Smooth muscle cell (in vitro differentiated cells): ENCODE results near the gene FASTK. TPM values are rescaled to one million over a fixed set of nuclear protein-coding genes. Genes with fewer than 3 reads are reported as not detected.
A peak's percentile ranks its signal among the peaks of the same experiment; 100 is the strongest.

Experiments
- DNase-seq: peaks from one replicate; lab custom pipeline; 2025; ENCODE audit not compliant: unreplicated experiment; lab: John Stamatoyannopoulos, UW
- H2AFZ ChIP-seq: fragments of 200-600 bp; sonication (generic); 2 replicates; pipeline ENCODE4 v1.6.0; 2016; ENCODE audit warnings: antibody characterized with exemption, low read depth, mild to moderate bottlenecking
- H3F3A ChIP-seq: fragments of 200-600 bp; sonication (generic); 2 replicates; pipeline ENCODE4 v1.6.0; 2017; ENCODE audit warnings: antibody characterized with exemption, low read depth
- H3K27ac ChIP-seq: fragments of 200-600 bp; sonication (generic); 2 replicates; pipeline ENCODE4 v1.5.1; 2016; ENCODE audit warnings: low read depth, mild to moderate bottlenecking
- H3K27me3 ChIP-seq: fragments of 200-600 bp; sonication (generic); 2 replicates; pipeline ENCODE4 v1.6.1; 2016; ENCODE audit warnings: low read depth, mild to moderate bottlenecking
- H3K36me3 ChIP-seq: fragments of 200-600 bp; sonication (generic); 2 replicates; pipeline ENCODE4 v1.5.1; 2016; ENCODE audit warnings: low read depth
- H3K4me1 ChIP-seq: fragments of 200-600 bp; sonication (generic); 2 replicates; pipeline ENCODE4 v1.5.1; 2016; ENCODE audit warnings: low read depth
- H3K4me2 ChIP-seq: fragments of 200-600 bp; sonication (generic); 2 replicates; pipeline ENCODE4 v1.6.0; 2016; ENCODE audit warnings: mild to moderate bottlenecking
- H3K4me3 ChIP-seq: fragments of 200-600 bp; sonication (generic); 2 replicates; pipeline ENCODE4 v1.5.1; 2016; ENCODE audit warnings: mild to moderate bottlenecking
- H3K79me2 ChIP-seq: fragments of 200-600 bp; sonication (generic); 2 replicates; pipeline ENCODE4 v1.6.0; 2016; ENCODE audit warnings: low read depth, mild to moderate bottlenecking
- H3K9ac ChIP-seq: fragments of 200-600 bp; sonication (generic); 2 replicates; pipeline ENCODE4 v1.6.0; 2016; ENCODE audit warnings: low read depth
- H3K9me3 ChIP-seq: fragments of 200-600 bp; sonication (generic); replicated peaks from 2 replicates; pipeline ENCODE4 v1.5.1; 2016; ENCODE audit warnings: low read depth
- H4K20me1 ChIP-seq: fragments of 200-600 bp; sonication (generic); 2 replicates; pipeline ENCODE4 v1.6.0; 2016; ENCODE audit warnings: low read depth
- WGBS: methylation state at CpG from one replicate; pipeline ENCODE4 v1.1.7; 2016; ENCODE audit warnings: low lambda C conversion rate; 5-methylcytosine and 5-hydroxymethylcytosine counted together
- polyA plus RNA-seq: library from polyadenylated mRNA; unstranded; fragments of >200 nt; fragmentation: Nextera tagmentation; extraction: Ambion mirVana; gene quantifications from 2 replicates; pipeline ENCODE4 v1.2.1, GENCODE V29; 2016
- total RNA-seq: library from RNA; depleted of rRNA; stranded (reverse); fragments of >200 nt; gene quantifications from 2 replicates; pipeline ENCODE4 v1.2.3, GENCODE V29; 2014
- TF ChIP-seq, protein P1 (sequence below): fragments of 200-600 bp; sonication (generic); IDR thresholded peaks from 2 replicates; pipeline ENCODE4 v1.5.1; 2017; ENCODE audit warnings: borderline replicate concordance, mild to moderate bottlenecking, antibody characterized with exemption; ENCODE audit not compliant: insufficient read depth, poor library complexity, severe bottlenecking

The FASTK gene
- total and polyA plus RNA-seq, 2 experiments from 2014 or later: 100 to 177 TPM

DNA sequence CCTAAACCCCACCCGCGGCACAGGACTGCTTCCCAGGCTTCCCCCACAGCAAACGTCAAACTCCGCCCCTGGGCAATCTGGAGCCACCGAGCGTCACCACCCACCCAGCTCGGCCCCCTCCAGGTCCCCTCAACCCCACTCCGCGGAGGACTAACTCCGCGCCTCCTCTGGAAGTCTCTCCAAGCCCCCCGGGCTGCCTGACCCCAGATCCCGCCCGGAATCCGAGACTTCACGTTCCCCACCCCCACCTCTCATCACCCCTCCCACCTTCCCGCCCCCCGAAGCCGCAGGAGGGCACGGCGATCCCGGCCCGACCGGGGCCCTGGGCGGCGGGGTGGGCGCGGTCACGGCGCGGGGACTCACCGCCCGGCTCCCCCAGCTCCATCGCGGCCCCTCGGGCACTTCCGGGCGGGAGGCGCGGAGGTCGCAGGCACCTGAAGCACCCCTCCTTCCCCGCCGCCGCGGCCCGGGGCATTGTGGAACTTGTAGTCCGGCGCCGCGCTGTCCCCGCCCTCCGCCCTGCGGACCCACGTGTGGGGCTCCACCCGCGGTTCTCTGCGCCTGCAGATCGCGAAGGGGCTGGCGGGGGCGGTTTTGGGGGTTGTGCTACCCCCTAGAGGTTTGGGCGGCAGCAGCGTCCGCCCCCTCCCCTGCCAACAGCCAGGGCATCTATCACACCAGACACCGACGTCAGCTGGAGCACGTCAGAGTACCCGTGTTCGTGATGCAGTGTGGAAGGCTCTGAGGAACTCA, 2.6 kb upstream of the FASTK start, which contains the start of gene TMUB1:
TSS of gene TMUB1 (minus strand) at position 423 of the 753 bp plus-strand sequence. CDS start 930 bp downstream, outside the sequence.
- peak within 1 kb of the TSS; percentile 61 for H3K9ac ChIP-seq
- peaks cover 25% of the 10 kb centered on the region for H3F3A ChIP-seq
- H3K4me1 ChIP-seq: peaks cover 37% of the 10 kb centered on the region
- H3K4me2 ChIP-seq: peak within 1 kb of the TSS; percentile 97
- peak within 1 kb of the TSS; percentile 91 for H2AFZ ChIP-seq
- H3K4me3 ChIP-seq: peak within 1 kb of the TSS; percentile 99
- 2% methylated on average over 24 of the region's 69 CpGs for WGBS
- no peaks in the 10 kb centered on the region for H3K27me3 ChIP-seq
- peaks cover 47% of the 10 kb centered on the region for H3K79me2 ChIP-seq
- TF ChIP-seq, protein P1, sequence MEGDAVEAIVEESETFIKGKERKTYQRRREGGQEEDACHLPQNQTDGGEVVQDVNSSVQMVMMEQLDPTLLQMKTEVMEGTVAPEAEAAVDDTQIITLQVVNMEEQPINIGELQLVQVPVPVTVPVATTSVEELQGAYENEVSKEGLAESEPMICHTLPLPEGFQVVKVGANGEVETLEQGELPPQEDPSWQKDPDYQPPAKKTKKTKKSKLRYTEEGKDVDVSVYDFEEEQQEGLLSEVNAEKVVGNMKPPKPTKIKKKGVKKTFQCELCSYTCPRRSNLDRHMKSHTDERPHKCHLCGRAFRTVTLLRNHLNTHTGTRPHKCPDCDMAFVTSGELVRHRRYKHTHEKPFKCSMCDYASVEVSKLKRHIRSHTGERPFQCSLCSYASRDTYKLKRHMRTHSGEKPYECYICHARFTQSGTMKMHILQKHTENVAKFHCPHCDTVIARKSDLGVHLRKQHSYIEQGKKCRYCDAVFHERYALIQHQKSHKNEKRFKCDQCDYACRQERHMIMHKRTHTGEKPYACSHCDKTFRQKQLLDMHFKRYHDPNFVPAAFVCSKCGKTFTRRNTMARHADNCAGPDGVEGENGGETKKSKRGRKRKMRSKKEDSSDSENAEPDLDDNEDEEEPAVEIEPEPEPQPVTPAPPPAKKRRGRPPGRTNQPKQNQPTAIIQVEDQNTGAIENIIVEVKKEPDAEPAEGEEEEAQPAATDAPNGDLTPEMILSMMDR: no peak
- peak; percentile 54 for DNase-seq
- H3K27ac ChIP-seq: peak within 1 kb of the TSS; percentile 33
- peaks cover 28% of the 10 kb centered on the region for H4K20me1 ChIP-seq
- no peaks in the 10 kb centered on the region for H3K9me3 ChIP-seq
- H3K36me3 ChIP-seq: no peaks in the 10 kb centered on the region

DNA sequence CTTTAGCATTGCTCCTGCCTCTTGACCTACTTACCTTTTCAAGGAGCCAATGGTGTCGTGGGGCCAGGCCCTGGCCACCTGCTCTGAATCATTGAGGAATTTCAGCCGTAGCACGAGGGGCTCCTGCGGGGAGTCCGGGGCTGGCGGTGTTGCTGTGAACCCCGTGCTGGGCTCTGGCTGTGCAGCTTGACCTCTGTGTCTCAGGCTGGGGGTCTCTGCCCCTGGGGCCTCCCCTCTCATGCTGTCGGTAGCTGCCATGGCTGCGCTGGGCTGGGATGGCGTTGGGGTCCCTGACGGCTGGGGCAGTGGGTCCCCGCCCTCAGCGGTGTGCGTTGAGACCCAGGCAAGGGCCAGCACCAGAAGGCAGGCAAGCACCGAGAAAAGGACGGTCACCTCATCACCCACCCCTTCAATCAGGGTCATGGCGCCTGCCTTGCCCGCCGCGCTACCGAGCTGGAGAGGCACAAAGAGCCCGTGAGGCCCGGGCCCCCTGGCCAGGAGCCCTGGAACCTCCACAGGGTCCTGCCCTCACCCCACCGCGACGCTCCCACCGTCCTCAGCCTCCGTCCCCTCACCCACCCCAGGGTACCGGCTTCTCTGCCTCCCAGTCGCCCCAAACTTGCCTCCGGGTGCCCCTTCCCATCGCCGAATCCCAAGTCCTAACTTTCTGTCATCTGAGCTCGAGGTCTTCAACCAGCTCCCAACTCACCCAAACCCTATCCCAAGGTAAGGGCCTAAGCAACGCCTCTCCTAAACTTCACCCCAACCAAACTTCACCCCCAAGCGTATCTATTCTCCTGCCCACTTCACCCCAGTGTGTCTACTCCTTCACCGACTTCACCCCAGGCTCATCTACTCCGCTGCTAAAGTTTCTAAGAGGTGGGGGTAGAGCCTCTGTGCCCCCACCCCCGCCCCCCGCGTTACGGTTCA, 1.8 kb upstream of the FASTK start:
- Histone ChIP-seq H3F3A (peaks cover 25% of the 10 kb centered on the region), H3K27me3 (no peaks in the 10 kb centered on the region), H3K9me3 (no peaks in the 10 kb centered on the region), H3K4me2 (peak overlapping the region; percentile 97), H3K4me3 (peak overlapping the region; percentile 99), H4K20me1 (peaks cover 19% of the 10 kb centered on the region), H3K79me2 (peaks cover 40% of the 10 kb centered on the region), H3K36me3 (no peaks in the 10 kb centered on the region), H3K9ac (peak overlapping the region; percentile 61), H3K27ac (peak overlapping the region; percentile 72), H3K4me1 (peaks cover 29% of the 10 kb centered on the region), H2AFZ (peak overlapping the region; percentile 91)
- TF ChIP-seq, protein P1: no peak
- DNase-seq: no peak
- WGBS: 64% methylated on average over 33 of the region's 42 CpGs

DNA sequence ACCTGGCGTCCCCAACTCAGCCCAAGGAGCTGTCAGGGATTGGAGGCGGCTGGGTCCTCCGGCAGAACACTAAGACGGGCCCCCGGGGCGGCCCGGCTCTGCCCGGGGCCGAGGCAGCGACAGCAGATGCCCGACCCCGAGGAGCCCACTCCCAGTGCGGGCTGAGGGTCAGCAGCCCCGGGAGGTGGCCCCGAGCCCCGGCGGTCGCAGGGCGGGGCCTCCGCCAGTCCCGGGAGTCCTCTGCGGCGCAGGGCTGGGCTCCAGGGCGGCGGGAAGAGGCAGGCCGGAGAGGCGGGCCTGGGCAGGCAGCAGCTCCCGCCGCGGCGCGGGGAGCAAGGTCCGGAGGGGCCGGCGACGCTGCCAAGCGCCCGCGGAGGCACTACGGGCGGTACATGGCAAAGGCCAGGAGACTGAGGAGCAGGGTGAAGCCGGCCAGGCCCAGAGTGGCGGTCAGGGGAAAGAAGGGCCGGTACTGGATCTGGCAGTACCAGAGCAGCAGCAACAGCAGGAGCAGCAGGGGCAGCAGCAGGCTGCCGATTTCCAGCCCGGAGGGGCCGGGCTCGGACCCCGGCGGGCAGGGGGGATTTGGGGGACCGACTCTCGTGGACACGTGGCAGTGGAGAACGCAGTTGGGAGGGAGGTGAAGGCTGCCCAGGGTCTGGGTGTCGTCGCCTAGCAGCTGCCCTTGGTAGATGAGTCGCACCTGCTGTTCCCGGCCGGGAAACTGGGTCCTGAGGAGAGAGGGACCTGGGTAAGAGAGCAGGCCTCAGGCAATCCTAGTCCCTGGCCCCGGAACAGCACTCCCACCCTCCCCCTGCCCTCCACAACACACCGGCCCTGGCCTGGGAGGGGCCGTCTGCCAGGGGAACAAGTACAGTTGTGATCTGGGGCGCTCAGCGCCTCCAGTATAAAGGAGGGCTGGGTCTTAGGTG, 827 bp upstream of the FASTK start:
- 39% methylated on average over 48 of the region's 64 CpGs for WGBS
- Histone ChIP-seq H4K20me1 (peaks cover 14% of the 10 kb centered on the region), H3K9ac (peak overlapping the region; percentile 38), H3F3A (peaks cover 30% of the 10 kb centered on the region), H2AFZ (no peak overlapping the region), H3K27ac (peak overlapping the region; percentile 72), H3K4me3 (peak overlapping the region; percentile 94), H3K36me3 (no peaks in the 10 kb centered on the region), H3K9me3 (no peaks in the 10 kb centered on the region), H3K4me1 (peaks cover 29% of the 10 kb centered on the region), H3K27me3 (no peaks in the 10 kb centered on the region), H3K79me2 (peaks cover 33% of the 10 kb centered on the region), H3K4me2 (peak overlapping the region; percentile 97)
- no peak for DNase-seq
- TF ChIP-seq, protein P1: no peak
